Liver (tissue), 9 donors: Measurements from ENCODE around the gene RPLP2. TPM values are rescaled to one million over a fixed set of nuclear protein-coding genes. Genes with fewer than 3 reads are reported as not detected.

Experiments used
- DNase-seq: peaks from one replicate; pipeline ENCODE4 v3.0.0-alpha.2; 2017; ENCODE audit warnings: low spot score
- H3K27ac ChIP-seq, 2 donors: one replicate each; pipeline ENCODE4 v1.7.0; 2013; ENCODE audit warnings: inconsistent platforms in 2 of 2, low read length in 2 of 2, control low read depth in 1 of 2, low read depth in 1 of 2, mild to moderate bottlenecking in 1 of 2
- H3K27me3 ChIP-seq, 4 donors: one replicate each; pipeline versions ENCODE4 v1.6.1 to v1.7.0; 2013; ENCODE audit warnings: low read length in 3 of 4, inconsistent platforms in 1 of 4, mild to moderate bottlenecking in 1 of 4, moderate library complexity in 1 of 4; ENCODE audit not compliant: control insufficient read depth in 4 of 4, insufficient read depth in 4 of 4
- H3K36me3 ChIP-seq, 4 donors: one replicate each; pipeline versions ENCODE4 v1.6.1 to v1.7.0; 2013; ENCODE audit warnings: low read length in 3 of 4, mild to moderate bottlenecking in 3 of 4, low read depth in 1 of 4, moderate library complexity in 1 of 4; ENCODE audit not compliant: control insufficient read depth in 4 of 4, insufficient read depth in 3 of 4
- H3K4me1 ChIP-seq, 4 donors: one replicate each; pipeline versions ENCODE4 v1.6.1 to v1.7.0; 2013; ENCODE audit warnings: low read length in 3 of 4, mild to moderate bottlenecking in 3 of 4, moderate library complexity in 1 of 4; ENCODE audit not compliant: control insufficient read depth in 4 of 4, insufficient read depth in 4 of 4
- H3K4me3 ChIP-seq, 3 donors: one replicate each; pipeline versions ENCODE4 v1.6.1 to v1.7.0; 2013; ENCODE audit warnings: low read length in 3 of 3, control low read depth in 1 of 3, low read depth in 1 of 3, mild to moderate bottlenecking in 1 of 3
- H3K9ac ChIP-seq, 2 donors: one replicate each; pipeline ENCODE4 v1.7.0; 2013; ENCODE audit warnings: low read length in 2 of 2, mild to moderate bottlenecking in 2 of 2, moderate library complexity in 2 of 2, control low read depth in 1 of 2, low read depth in 1 of 2
- H3K9me3 ChIP-seq, 4 donors: one replicate each; pipeline versions ENCODE4 v1.6.1 to v1.7.0; 2013; ENCODE audit warnings: low read length in 3 of 4; ENCODE audit not compliant: control insufficient read depth in 4 of 4
- CTCF ChIP-seq: fragments of 150-350 bp; IDR thresholded peaks from 2 replicates; pipeline ENCODE4 v1.5.1; 2017; ENCODE audit warnings: improper control_type of control experiment, low read depth, low read length; ENCODE audit not compliant: missing input control
- EGR1 ChIP-seq, 2 donors: IDR thresholded peaks; 2 replicates each; pipeline ENCODE4 v1.6.1; 2016 to 2018; ENCODE audit warnings: antibody characterized with exemption in 2 of 2, low read depth in 2 of 2
- FOXA1 ChIP-seq: IDR thresholded peaks from 2 replicates; pipeline ENCODE4 v1.6.1; 2016; ENCODE audit warnings: antibody characterized with exemption
- FOXA2 ChIP-seq: IDR thresholded peaks from 2 replicates; pipeline ENCODE4 v1.6.1; 2016; ENCODE audit warnings: antibody characterized with exemption
- GABPA ChIP-seq, 2 donors: IDR thresholded peaks in 1 of 2; conservative IDR thresholded peaks in 1 of 2; 2 replicates each; pipeline ENCODE4 v1.6.1; 2016; ENCODE audit warnings: antibody characterized with exemption in 2 of 2, mild to moderate bottlenecking in 1 of 2, moderate library complexity in 1 of 2
- HNF4A ChIP-seq, 2 donors: conservative IDR thresholded peaks; 2 replicates each; pipeline ENCODE4 v1.6.1; 2016; ENCODE audit warnings: antibody characterized with exemption in 2 of 2, mild to moderate bottlenecking in 2 of 2
- HNF4G ChIP-seq: IDR thresholded peaks from 2 replicates; pipeline ENCODE4 v1.6.1; 2016; ENCODE audit warnings: antibody characterized with exemption
- JUND ChIP-seq, 2 donors: IDR thresholded peaks; 2 replicates each; pipeline ENCODE4 v1.6.1; 2016; ENCODE audit warnings: antibody characterized with exemption in 2 of 2
- NR2F2 ChIP-seq: IDR thresholded peaks from 2 replicates; pipeline ENCODE4 v1.6.1; 2016; ENCODE audit warnings: antibody characterized with exemption
- RAD21 ChIP-seq, 2 donors: IDR thresholded peaks; 2 replicates each; pipeline ENCODE4 v1.6.1; 2016; ENCODE audit warnings: antibody characterized with exemption in 2 of 2, mild to moderate bottlenecking in 2 of 2
- RXRA ChIP-seq, 2 donors: IDR thresholded peaks; 2 replicates each; pipeline ENCODE4 v1.6.1; 2017 to 2018; ENCODE audit warnings: antibody characterized with exemption in 2 of 2, mild to moderate bottlenecking in 1 of 2
- SP1 ChIP-seq: IDR thresholded peaks from 2 replicates; pipeline ENCODE4 v1.6.1; 2018; ENCODE audit warnings: antibody characterized with exemption, mild to moderate bottlenecking
- TAF1 ChIP-seq: conservative IDR thresholded peaks from 2 replicates; pipeline ENCODE4 v1.6.1; 2016; ENCODE audit warnings: antibody characterized with exemption, mild to moderate bottlenecking
- YY1 ChIP-seq: IDR thresholded peaks from 2 replicates; pipeline ENCODE4 v1.6.1; 2016; ENCODE audit warnings: antibody characterized with exemption, mild to moderate bottlenecking
- ZBTB33 ChIP-seq: IDR thresholded peaks from 2 replicates; pipeline ENCODE4 v1.6.1; 2016; ENCODE audit warnings: antibody characterized with exemption
- WGBS: extraction: QIAGEN DNeasy Blood & Tissue Kit; methylation state at CpG from one replicate; pipeline ENCODE4 v1.1.7; 2013; 5-methylcytosine and 5-hydroxymethylcytosine counted together
- polyA plus RNA-seq, 2 donors: library from polyadenylated mRNA; stranded (reverse) in 1 of 2; unstranded in 1 of 2; fragments of 200-250 nt in 1 of 2; fragments of >200 nt in 1 of 2; fragmentation: Nextera tagmentation in 1 of 2; extraction: Ambion mirVana in 1 of 2; gene quantifications; one replicate each; pipeline versions ENCODE4 v1.2.1 to v1.2.3, GENCODE V29; 2013 to 2015
- total RNA-seq, 2 donors: library from RNA; depleted of rRNA; stranded (reverse); fragments of >200 nt; gene quantifications; one replicate each; pipeline ENCODE4 v1.2.3, GENCODE V29; 2014
- TF ChIP-seq, protein P1 (sequence below): IDR thresholded peaks from 2 replicates; pipeline ENCODE4 v1.6.1; 2016; ENCODE audit warnings: antibody characterized with exemption
- TF ChIP-seq, protein P2 (sequence below): IDR thresholded peaks from 2 replicates; pipeline ENCODE4 v1.6.1; 2016; ENCODE audit warnings: antibody characterized with exemption
- TF ChIP-seq, protein P3 (sequence below): IDR thresholded peaks from 2 replicates; pipeline ENCODE4 v1.6.1; 2016; ENCODE audit warnings: antibody characterized with exemption, mild to moderate bottlenecking
- donor health status: healthy.
- donor health status: healthy.
- donor health status: healthy.
- donor health status: healthy.
- donor health status: healthy.

The RPLP2 gene
- total and polyA plus RNA-seq, 4 donors: 59.8 to 476 (median 285) TPM

DNA sequence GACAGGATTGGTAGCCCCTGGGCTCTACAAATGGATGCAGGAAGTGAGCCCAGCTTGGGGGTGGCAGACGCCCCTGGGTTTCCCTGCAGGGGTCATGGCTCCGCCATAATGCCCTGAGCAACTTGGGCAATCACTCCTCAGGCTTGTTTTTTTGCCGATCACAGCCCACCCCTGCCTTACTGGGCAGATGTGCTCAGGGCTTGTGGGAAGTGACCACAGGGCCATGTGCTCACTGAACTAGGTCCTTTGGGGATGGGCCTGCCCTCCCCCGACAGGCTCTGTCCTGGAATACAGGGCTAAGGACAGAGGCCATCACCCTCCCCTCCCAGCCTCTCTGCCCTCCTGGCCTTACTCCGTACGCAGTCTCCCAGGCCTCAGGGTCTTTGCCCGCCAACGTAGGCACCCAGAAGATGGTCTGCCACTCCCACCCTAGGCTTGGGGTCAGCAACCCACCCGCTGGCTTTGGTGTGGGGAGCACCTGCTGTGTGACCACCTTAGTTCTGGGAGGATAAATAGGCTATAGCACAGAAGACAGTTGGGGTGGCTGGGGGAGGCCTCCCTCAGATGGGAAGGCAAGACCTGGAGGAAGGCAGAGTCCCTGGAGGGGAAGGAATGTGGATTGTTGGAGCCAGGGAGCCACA, 3.8 kb downstream of the RPLP2 start:
- no peak overlapping the region for H3K27ac ChIP-seq
- no peak for TF ChIP-seq ZBTB33
- no peak for TF ChIP-seq RXRA (IDR thresholded peaks at IDR 0.05)
- no peak for TF ChIP-seq HNF4G
- no peak for TF ChIP-seq FOXA1
- no peak for TF ChIP-seq NR2F2
- TF ChIP-seq HNF4A (conservative IDR thresholded peaks at IDR 0.05): no peak
- no peak for TF ChIP-seq EGR1 (IDR thresholded peaks at IDR 0.05; ENCODE audit: low read depth in 2 of 2)
- no peak for TF ChIP-seq CTCF
- TF ChIP-seq FOXA2: no peak
- TF ChIP-seq GABPA (IDR thresholded peaks at IDR 0.05 in 1 of 2, conservative IDR thresholded peaks at IDR 0.05 in 1 of 2): no peak
- TF ChIP-seq YY1: no peak
- TF ChIP-seq RAD21 (IDR thresholded peaks at IDR 0.05): no peak
- TF ChIP-seq, protein P1, sequence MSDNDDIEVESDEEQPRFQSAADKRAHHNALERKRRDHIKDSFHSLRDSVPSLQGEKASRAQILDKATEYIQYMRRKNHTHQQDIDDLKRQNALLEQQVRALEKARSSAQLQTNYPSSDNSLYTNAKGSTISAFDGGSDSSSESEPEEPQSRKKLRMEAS: no peak
- TF ChIP-seq, protein P2, sequence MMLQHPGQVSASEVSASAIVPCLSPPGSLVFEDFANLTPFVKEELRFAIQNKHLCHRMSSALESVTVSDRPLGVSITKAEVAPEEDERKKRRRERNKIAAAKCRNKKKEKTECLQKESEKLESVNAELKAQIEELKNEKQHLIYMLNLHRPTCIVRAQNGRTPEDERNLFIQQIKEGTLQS: no peak
- no peak for TF ChIP-seq TAF1
- TF ChIP-seq JUND (IDR thresholded peaks at IDR 0.05): no peak
- TF ChIP-seq, protein P3, sequence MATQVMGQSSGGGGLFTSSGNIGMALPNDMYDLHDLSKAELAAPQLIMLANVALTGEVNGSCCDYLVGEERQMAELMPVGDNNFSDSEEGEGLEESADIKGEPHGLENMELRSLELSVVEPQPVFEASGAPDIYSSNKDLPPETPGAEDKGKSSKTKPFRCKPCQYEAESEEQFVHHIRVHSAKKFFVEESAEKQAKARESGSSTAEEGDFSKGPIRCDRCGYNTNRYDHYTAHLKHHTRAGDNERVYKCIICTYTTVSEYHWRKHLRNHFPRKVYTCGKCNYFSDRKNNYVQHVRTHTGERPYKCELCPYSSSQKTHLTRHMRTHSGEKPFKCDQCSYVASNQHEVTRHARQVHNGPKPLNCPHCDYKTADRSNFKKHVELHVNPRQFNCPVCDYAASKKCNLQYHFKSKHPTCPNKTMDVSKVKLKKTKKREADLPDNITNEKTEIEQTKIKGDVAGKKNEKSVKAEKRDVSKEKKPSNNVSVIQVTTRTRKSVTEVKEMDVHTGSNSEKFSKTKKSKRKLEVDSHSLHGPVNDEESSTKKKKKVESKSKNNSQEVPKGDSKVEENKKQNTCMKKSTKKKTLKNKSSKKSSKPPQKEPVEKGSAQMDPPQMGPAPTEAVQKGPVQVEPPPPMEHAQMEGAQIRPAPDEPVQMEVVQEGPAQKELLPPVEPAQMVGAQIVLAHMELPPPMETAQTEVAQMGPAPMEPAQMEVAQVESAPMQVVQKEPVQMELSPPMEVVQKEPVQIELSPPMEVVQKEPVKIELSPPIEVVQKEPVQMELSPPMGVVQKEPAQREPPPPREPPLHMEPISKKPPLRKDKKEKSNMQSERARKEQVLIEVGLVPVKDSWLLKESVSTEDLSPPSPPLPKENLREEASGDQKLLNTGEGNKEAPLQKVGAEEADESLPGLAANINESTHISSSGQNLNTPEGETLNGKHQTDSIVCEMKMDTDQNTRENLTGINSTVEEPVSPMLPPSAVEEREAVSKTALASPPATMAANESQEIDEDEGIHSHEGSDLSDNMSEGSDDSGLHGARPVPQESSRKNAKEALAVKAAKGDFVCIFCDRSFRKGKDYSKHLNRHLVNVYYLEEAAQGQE: no peak
- TF ChIP-seq SP1: no peak
- H3K9ac ChIP-seq: no peak overlapping the region
- 91% methylated on average over 9 of the region's 9 CpGs for WGBS
- no peak for DNase-seq
- H3K27me3 ChIP-seq: no peaks in the 10 kb centered on the region
- H3K36me3 ChIP-seq: peaks cover 5 to 23% (median 19%) of the 10 kb centered on the region in 4 donors
- H3K4me1 ChIP-seq: peaks cover 0 to 26% (median 16%) of the 10 kb centered on the region in 4 donors
- no peaks in the 10 kb centered on the region for H3K9me3 ChIP-seq
- H3K4me3 ChIP-seq: no peak overlapping the region
